Omental fat pad (tissue), 4 donors: ENCODE data around the gene ABLIM2. TPM values are rescaled to one million over a fixed set of nuclear protein-coding genes. Genes with fewer than 3 reads are reported as not detected.

Source experiments
- ATAC-seq: fragments of 150-250 bp; one replicate; pipeline ENCODE4 v1.9.1; 2016; ENCODE audit warnings: mild to moderate bottlenecking, moderate library complexity; ENCODE audit not compliant: low FRiP score
- DNase-seq: peaks from one replicate; pipeline ENCODE4 v3.0.0-alpha.2; 2019; ENCODE audit warnings: low spot score
- CTCF ChIP-seq, 3 donors: fragments of 450-650 bp; IDR thresholded peaks; one replicate each; pipeline ENCODE4 v1.5.1; 2016 to 2017; ENCODE audit warnings: antibody characterized with exemption in 3 of 3, mild to moderate bottlenecking in 3 of 3, moderate library complexity in 2 of 3
- total RNA-seq, 4 donors: library from RNA; depleted of rRNA; stranded (reverse); fragments of >200 nt; gene quantifications; one replicate each; pipeline ENCODE4 v1.1.0, GENCODE V29; 2016

ABLIM2 gene
- total RNA-seq, 4 donors from 2014 or later = 10.1 to 34.2 (median 13.7) TPM

- TF ChIP-seq CTCF (IDR thresholded peaks at IDR 0.05) = no peak
- ATAC-seq = peak; percentile 45
- no peak for DNase-seq
Measured at GRCh38 chr4:8191136-8191747, 32.6 kb upstream of the ABLIM2 start.

GRCh38 chr4:8189551-8190466 lies 31.2 kb upstream of the ABLIM2 start:
- TF ChIP-seq CTCF (IDR thresholded peaks at IDR 0.05) = no peak

GRCh38 chr4:8188743-8189550 lies 30.3 kb upstream of the ABLIM2 start:
- DNase-seq = no peak
- ATAC-seq = peak; percentile 10
- no peak for TF ChIP-seq CTCF (IDR thresholded peaks at IDR 0.05)

More at GRCh38 chr4:8189551-8190466, 31.2 kb upstream of the ABLIM2 start:
- no peak for ATAC-seq
- DNase-seq = no peak

- TF ChIP-seq CTCF (IDR thresholded peaks at IDR 0.05) = no peak
- ATAC-seq (peak; percentile 37), DNase-seq (no peak)
Measured at GRCh38 chr4:8188085-8188484, 29.5 kb upstream of the ABLIM2 start.

- DNase-seq (no peak), ATAC-seq (no peak)
- TF ChIP-seq CTCF (IDR thresholded peaks at IDR 0.05) = no peak
Measured at GRCh38 chr4:8185930-8186329, 27.3 kb upstream of the ABLIM2 start.

GRCh38 chr4:8185295-8185694 lies 26.7 kb upstream of the ABLIM2 start:
- TF ChIP-seq CTCF (IDR thresholded peaks at IDR 0.05) = no peak
- ATAC-seq (no peak), DNase-seq (no peak)
